ENCODE data around the gene TRAP1. TPM values are rescaled to one million over a fixed set of nuclear protein-coding genes. Genes with fewer than 3 reads are reported as not detected.
"Not testable (repeated sequence)": the region's sequence is repeated elsewhere in the genome, so short reads cannot be mapped to it uniquely, and the experiment has no call there.

TRAP1 gene
- total RNA-seq, 4 donors from 2014 or later = 43.2 to 53.8 (median 51.2) TPM

DNA sequence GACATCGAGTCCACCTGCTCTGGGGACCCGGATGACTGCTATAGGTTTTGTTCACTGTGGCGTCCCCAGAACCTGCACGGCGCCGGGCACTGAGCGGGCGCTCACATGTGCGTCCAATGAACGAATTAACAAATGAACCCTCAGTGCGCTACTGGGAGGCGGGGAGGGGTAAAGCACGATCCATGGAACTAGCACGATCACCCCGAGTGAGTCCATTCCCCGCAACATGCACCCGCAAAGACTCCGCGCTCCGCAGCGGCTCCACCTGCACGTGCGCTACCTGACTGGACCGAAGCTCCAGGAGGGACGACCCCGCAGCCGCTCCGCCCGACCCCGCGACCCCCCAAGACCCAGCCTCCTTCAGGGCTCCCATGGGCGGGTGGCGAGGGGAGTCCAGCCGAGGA is 491 bp downstream of the TRAP1 start:
- no peaks in the 10 kb centered on the region for H3K9me3 ChIP-seq
- H3K27ac ChIP-seq = peak overlapping the region; percentile 11 to 91 (median 89)
- ATAC-seq = peak; percentile 6
- H3K27me3 ChIP-seq = no peaks in the 10 kb centered on the region
- no CpG with 5 or more reads among the region's 34 CpGs for WGBS, 2 donors (ENCODE audit: low coverage in 1 of 2)
- peaks cover 0 to 22% (median 10%) of the 10 kb centered on the region in 3 donors for H3K4me1 ChIP-seq
- H3K4me3 ChIP-seq = peak overlapping the region; percentile 76 to 97
- TF ChIP-seq CTCF (IDR thresholded peaks at IDR 0.05) (no peak), POLR2AphosphoS5 (IDR thresholded peaks at IDR 0.05) (no peak), POLR2A (IDR thresholded peaks at IDR 0.05) (no peak), EP300 (IDR thresholded peaks at IDR 0.05) (no peak)
- H3K36me3 ChIP-seq = peaks cover 0 to 12% of the 10 kb centered on the region in 2 donors

- WGBS, 2 donors (ENCODE audit: low coverage in 1 of 2) = 76 to 92% methylated on average over 5 of the region's 7 CpGs
Measured at GRCh38 chr16:3715430-3715829, 1.9 kb downstream of the TRAP1 start.

GRCh38 chr16:3714378-3714777 is 2.9 kb downstream of the TRAP1 start:
- peaks cover 0 to 15% of the 10 kb centered on the region in 2 donors for H3K36me3 ChIP-seq
- not testable (repeated sequence) for H3K4me3 ChIP-seq, H3K27me3 ChIP-seq, H3K27ac ChIP-seq, H3K9me3 ChIP-seq, ATAC-seq
- WGBS, 2 donors (ENCODE audit: low coverage in 1 of 2) = 100% methylated on average over 2 to 3 of the region's 10 CpGs
- peaks cover 0 to 22% (median 10%) of the 10 kb centered on the region in 3 donors for H3K4me1 ChIP-seq

More at GRCh38 chr16:3715430-3715829, 1.9 kb downstream of the TRAP1 start:
- ATAC-seq = no peak
- no peaks in the 10 kb centered on the region for H3K9me3 ChIP-seq
- H3K27ac ChIP-seq = no peak overlapping the region
- H3K27me3 ChIP-seq = no peaks in the 10 kb centered on the region
- H3K4me1 ChIP-seq = peaks cover 0 to 22% (median 10%) of the 10 kb centered on the region in 3 donors
- H3K36me3 ChIP-seq = peaks cover 0 to 12% of the 10 kb centered on the region in 2 donors
- no peak for TF ChIP-seq EP300 (IDR thresholded peaks at IDR 0.05)
- TF ChIP-seq POLR2AphosphoS5 (IDR thresholded peaks at IDR 0.05) = no peak
- TF ChIP-seq CTCF (IDR thresholded peaks at IDR 0.05) = no peak
- no peak for TF ChIP-seq POLR2A (IDR thresholded peaks at IDR 0.05)
- H3K4me3 ChIP-seq = no peak overlapping the region

GRCh38 chr16:3713587-3714242 is 3.6 kb downstream of the TRAP1 start:
- WGBS, 2 donors (ENCODE audit: low coverage in 1 of 2) = 80 to 83% methylated on average over 7 to 8 of the region's 15 CpGs
- Histone ChIP-seq H3K27me3 (no peaks in the 10 kb centered on the region), H3K4me3 (no peak overlapping the region), H3K9me3 (no peaks in the 10 kb centered on the region), H3K27ac (no peak overlapping the region), H3K4me1 (peaks cover 0 to 22% (median 10%) of the 10 kb centered on the region in 3 donors), H3K36me3 (peaks cover 0 to 17% of the 10 kb centered on the region in 2 donors)
- ATAC-seq = no peak
- TF ChIP-seq POLR2A (IDR thresholded peaks at IDR 0.05) (no peak), POLR2AphosphoS5 (IDR thresholded peaks at IDR 0.05) (no peak), CTCF (IDR thresholded peaks at IDR 0.05) (no peak), EP300 (IDR thresholded peaks at IDR 0.05) (no peak)

DNA sequence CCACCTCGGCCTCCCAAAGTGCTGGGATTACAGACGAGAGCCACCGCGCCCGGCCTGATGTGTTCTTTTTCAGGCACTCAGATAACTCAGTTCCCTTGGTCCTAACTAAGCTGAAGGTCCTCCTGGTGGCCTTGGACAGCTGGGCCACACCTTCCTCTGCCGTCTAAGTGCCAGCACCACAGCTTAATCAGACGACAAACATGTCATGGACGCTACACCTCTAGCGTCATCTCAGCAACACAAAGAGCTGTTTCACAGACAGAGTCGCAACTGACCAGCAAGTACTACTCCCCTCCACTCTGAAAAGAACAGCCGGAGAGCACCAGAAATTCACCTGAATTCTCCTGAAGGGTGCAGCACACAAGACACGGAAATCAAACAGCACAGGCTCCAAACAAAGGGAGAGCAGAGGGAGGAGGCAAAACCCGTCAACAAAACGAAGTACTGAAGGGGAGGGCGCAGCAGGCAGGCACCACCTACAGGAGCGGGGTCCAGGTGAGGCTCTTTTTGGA is 4.4 kb downstream of the TRAP1 start:
- H3K27ac ChIP-seq = no peak overlapping the region
- H3K9me3 ChIP-seq = no peaks in the 10 kb centered on the region
- no peaks in the 10 kb centered on the region for H3K27me3 ChIP-seq
- ATAC-seq = no peak
- H3K4me3 ChIP-seq = no peak overlapping the region
- peaks cover 0 to 17% of the 10 kb centered on the region in 2 donors for H3K36me3 ChIP-seq
- peaks cover 0 to 17% (median 6%) of the 10 kb centered on the region in 3 donors for H3K4me1 ChIP-seq
- TF ChIP-seq EP300 (IDR thresholded peaks at IDR 0.05) (no peak), POLR2A (IDR thresholded peaks at IDR 0.05) (no peak)
- 60 to 78% methylated on average over 2 to 6 of the region's 16 CpGs for WGBS, 2 donors (ENCODE audit: low coverage in 1 of 2)

All from gastroesophageal sphincter (tissue), 4 donors.